ENCODE data around the gene GRID2. TPM values are rescaled to one million over a fixed set of nuclear protein-coding genes. Genes with fewer than 3 reads are reported as not detected.

The GRID2 gene
- total and polyA plus RNA-seq, 2 experiments from 2014 or later, result 0.12 TPM; not detected in 1

GRCh38 chr4:92636038-92636806, 332.5 kb downstream of the GRID2 start:
- no peak for DNase-seq (ENCODE audit: low read depth in 1 of 2, low spot score in 1 of 2)
- Histone ChIP-seq H3K36me3 (no peaks in the 10 kb centered on the region), H3K4me3 (no peak overlapping the region), H3K4me1 (ENCODE audit: low read depth) (no peaks in the 10 kb centered on the region), H3K27me3 (no peaks in the 10 kb centered on the region), H3K9me3 (ENCODE audit: low read depth) (no peaks in the 10 kb centered on the region), H3K27ac (no peak overlapping the region)
- no peak for TF ChIP-seq CTCF (IDR thresholded peaks at IDR 0.05; ENCODE audit: low read depth, low read length)

GRCh38 chr4:92641409-92641808, 337.6 kb downstream of the GRID2 start:
- no peak overlapping the region for H3K4me3 ChIP-seq
- no peak overlapping the region for H3K27ac ChIP-seq
- no peak for DNase-seq (ENCODE audit: low read depth in 1 of 2, low spot score in 1 of 2)
- no peaks in the 10 kb centered on the region for H3K9me3 ChIP-seq (ENCODE audit: low read depth)
- H3K36me3 ChIP-seq, result no peaks in the 10 kb centered on the region
- TF ChIP-seq CTCF (IDR thresholded peaks at IDR 0.05; ENCODE audit: low read depth, low read length), result no peak
- H3K27me3 ChIP-seq, result no peaks in the 10 kb centered on the region
- H3K4me1 ChIP-seq (ENCODE audit: low read depth), result no peaks in the 10 kb centered on the region

- H3K4me3 ChIP-seq, result no peak overlapping the region
- no peaks in the 10 kb centered on the region for H3K36me3 ChIP-seq
- no peak for TF ChIP-seq CTCF (IDR thresholded peaks at IDR 0.05; ENCODE audit: low read depth, low read length)
- H3K9me3 ChIP-seq (ENCODE audit: low read depth), result no peaks in the 10 kb centered on the region
- H3K4me1 ChIP-seq (ENCODE audit: low read depth), result no peaks in the 10 kb centered on the region
- DNase-seq (ENCODE audit: low read depth in 1 of 2, low spot score in 1 of 2), result no peak
- no peak overlapping the region for H3K27ac ChIP-seq
- no peaks in the 10 kb centered on the region for H3K27me3 ChIP-seq
Observed at GRCh38 chr4:92646826-92647225, 343.1 kb downstream of the GRID2 start.

GRCh38 chr4:92651536-92651935, 347.8 kb downstream of the GRID2 start:
- TF ChIP-seq CTCF (IDR thresholded peaks at IDR 0.05; ENCODE audit: low read depth, low read length), result no peak
- Histone ChIP-seq H3K36me3 (no peaks in the 10 kb centered on the region), H3K4me3 (no peak overlapping the region), H3K9me3 (ENCODE audit: low read depth) (no peaks in the 10 kb centered on the region), H3K4me1 (ENCODE audit: low read depth) (no peaks in the 10 kb centered on the region), H3K27ac (no peak overlapping the region), H3K27me3 (no peaks in the 10 kb centered on the region)
- DNase-seq (ENCODE audit: low read depth in 1 of 2, low spot score in 1 of 2), result no peak

- no peak for TF ChIP-seq CTCF (IDR thresholded peaks at IDR 0.05; ENCODE audit: low read depth, low read length)
- no peaks in the 10 kb centered on the region for H3K9me3 ChIP-seq (ENCODE audit: low read depth)
- no peaks in the 10 kb centered on the region for H3K36me3 ChIP-seq
- H3K4me3 ChIP-seq, result no peak overlapping the region
- H3K27ac ChIP-seq, result no peak overlapping the region
- DNase-seq (ENCODE audit: low read depth in 1 of 2, low spot score in 1 of 2), result no peak
- no peaks in the 10 kb centered on the region for H3K27me3 ChIP-seq
- H3K4me1 ChIP-seq (ENCODE audit: low read depth), result no peaks in the 10 kb centered on the region
Observed at GRCh38 chr4:92654084-92654483, 350.3 kb downstream of the GRID2 start.

Data from cardiac muscle cell (in vitro differentiated cells and primary cell).